Hepatocyte (in vitro differentiated cells): ENCODE results near the gene LDAH. TPM values are rescaled to one million over a fixed set of nuclear protein-coding genes. Genes with fewer than 3 reads are reported as not detected.

Experiments used
- DNase-seq: peaks from one replicate; pipeline ENCODE4 v3.0.0-alpha.2; 2016; ENCODE audit warnings: low spot score
- H2AFZ ChIP-seq: fragments of 200-600 bp; sonication (generic); 2 replicates; pipeline ENCODE4 v1.6.0; 2016; ENCODE audit warnings: antibody characterized with exemption, mild to moderate bottlenecking
- H3K27ac ChIP-seq: fragments of 200-600 bp; sonication (generic); 2 replicates; pipeline ENCODE4 v1.5.1; 2016; ENCODE audit warnings: mild to moderate bottlenecking
- H3K27me3 ChIP-seq: fragments of 200-600 bp; sonication (generic); 2 replicates; pipeline ENCODE4 v1.6.1; 2016
- H3K36me3 ChIP-seq: fragments of 200-600 bp; sonication (generic); replicated peaks from 2 replicates; pipeline ENCODE4 v1.5.1; 2016; ENCODE audit warnings: low read depth; ENCODE audit not compliant: insufficient read depth
- H3K4me1 ChIP-seq: fragments of 200-600 bp; sonication (generic); 2 replicates; pipeline ENCODE4 v1.5.1; 2016; ENCODE audit warnings: mild to moderate bottlenecking, moderate library complexity; ENCODE audit not compliant: insufficient read depth
- H3K4me2 ChIP-seq: fragments of 200-600 bp; sonication (generic); 2 replicates; pipeline ENCODE4 v1.6.0; 2016
- H3K4me3 ChIP-seq: fragments of 200-600 bp; sonication (generic); 2 replicates; pipeline ENCODE4 v1.5.1; 2016; ENCODE audit warnings: mild to moderate bottlenecking
- H3K79me2 ChIP-seq: fragments of 200-600 bp; sonication (generic); 2 replicates; pipeline ENCODE4 v1.6.0; 2017; ENCODE audit warnings: mild to moderate bottlenecking
- H3K9me2 ChIP-seq: fragments of 200-600 bp; sonication (generic); replicated peaks from 2 replicates; pipeline ENCODE4 v1.6.0; 2017; ENCODE audit warnings: mild to moderate bottlenecking; ENCODE audit not compliant: insufficient read depth
- H3K9me3 ChIP-seq: fragments of 200-600 bp; sonication (generic); 2 replicates; pipeline ENCODE4 v1.5.1; 2016; ENCODE audit warnings: low read depth, mild to moderate bottlenecking
- H4K20me1 ChIP-seq: fragments of 200-600 bp; sonication (generic); 2 replicates; pipeline ENCODE4 v1.6.0; 2016; ENCODE audit warnings: mild to moderate bottlenecking; ENCODE audit not compliant: insufficient read depth, poor library complexity, severe bottlenecking
- CTCF ChIP-seq: fragments of 200-600 bp; sonication (generic); IDR thresholded peaks from 2 replicates; pipeline ENCODE4 v1.5.1; 2016; ENCODE audit warnings: antibody characterized with exemption, mild to moderate bottlenecking; ENCODE audit not compliant: poor library complexity
- EZH2 ChIP-seq: fragments of 200-600 bp; sonication (generic); IDR thresholded peaks from 2 replicates; pipeline ENCODE4 v1.6.1; 2016; ENCODE audit warnings: antibody characterized with exemption, mild to moderate bottlenecking, borderline replicate concordance
- EZH2phosphoT487 ChIP-seq: fragments of 200-600 bp; sonication (generic); IDR thresholded peaks from one replicate; pipeline ENCODE4 v1.6.1; 2018; ENCODE audit warnings: antibody characterized with exemption, mild to moderate bottlenecking, low read depth, moderate library complexity; ENCODE audit not compliant: unreplicated experiment, severe bottlenecking
- WGBS: methylation state at CpG from one replicate; pipeline ENCODE4 v1.1.6; 2016; ENCODE audit warnings: low lambda C conversion rate; ENCODE audit errors: missing lambda C conversion rate; 5-methylcytosine and 5-hydroxymethylcytosine counted together
- polyA plus RNA-seq: library from polyadenylated mRNA; unstranded; fragments of >200 nt; fragmentation: Nextera tagmentation; extraction: Ambion mirVana; gene quantifications from 2 replicates; pipeline ENCODE4 v1.2.1, GENCODE V29; 2016
- total RNA-seq: library from RNA; depleted of rRNA; stranded (reverse); fragments of >200 nt; gene quantifications from 2 replicates; pipeline ENCODE4 v1.2.3, GENCODE V29; 2014

LDAH gene
- total and polyA plus RNA-seq, 2 experiments from 2014 or later = 15.2 to 27.8 TPM

- no peak for TF ChIP-seq CTCF
- no peak for TF ChIP-seq EZH2phosphoT487
- no peak for TF ChIP-seq EZH2
- H3K4me1 ChIP-seq = no peaks in the 10 kb centered on the region
- WGBS = 100% methylated on average over 1 of the region's 1 CpG
- peaks cover 6% of the 10 kb centered on the region for H4K20me1 ChIP-seq
- no peak overlapping the region for H3K4me2 ChIP-seq
- H3K9me2 ChIP-seq = no peaks in the 10 kb centered on the region
- H3K36me3 ChIP-seq = no peaks in the 10 kb centered on the region
- H3K79me2 ChIP-seq = peaks cover 70% of the 10 kb centered on the region
- no peaks in the 10 kb centered on the region for H3K27me3 ChIP-seq
- no peaks in the 10 kb centered on the region for H3K9me3 ChIP-seq
- H3K27ac ChIP-seq = no peak overlapping the region
- no peak overlapping the region for H3K4me3 ChIP-seq
- no peak for DNase-seq
- no peak overlapping the region for H2AFZ ChIP-seq
Observed at GRCh38 chr2:20815216-20815615, 7.7 kb downstream of the LDAH start.

GRCh38 chr2:20812779-20813178, 10.1 kb downstream of the LDAH start:
- Histone ChIP-seq H3K4me2 (no peak overlapping the region), H4K20me1 (peaks cover 6% of the 10 kb centered on the region), H3K9me3 (no peaks in the 10 kb centered on the region), H3K27me3 (no peaks in the 10 kb centered on the region), H3K79me2 (peaks cover 58% of the 10 kb centered on the region), H3K4me1 (no peaks in the 10 kb centered on the region), H3K4me3 (no peak overlapping the region), H3K27ac (no peak overlapping the region), H3K9me2 (no peaks in the 10 kb centered on the region), H2AFZ (no peak overlapping the region), H3K36me3 (no peaks in the 10 kb centered on the region)
- TF ChIP-seq EZH2phosphoT487 (no peak), EZH2 (no peak), CTCF (no peak)
- WGBS = 99% methylated on average over 2 of the region's 2 CpGs
- no peak for DNase-seq

GRCh38 chr2:20806286-20806685, 16.6 kb downstream of the LDAH start:
- DNase-seq = no peak
- 93% methylated on average over 1 of the region's 1 CpG for WGBS
- Histone ChIP-seq H2AFZ (no peak overlapping the region), H3K27ac (no peak overlapping the region), H3K9me3 (no peaks in the 10 kb centered on the region), H3K4me2 (no peak overlapping the region), H3K4me3 (no peak overlapping the region), H3K4me1 (no peaks in the 10 kb centered on the region), H3K79me2 (peaks cover 26% of the 10 kb centered on the region), H3K27me3 (no peaks in the 10 kb centered on the region), H3K36me3 (no peaks in the 10 kb centered on the region), H3K9me2 (no peaks in the 10 kb centered on the region), H4K20me1 (no peaks in the 10 kb centered on the region)
- TF ChIP-seq CTCF = no peak
- TF ChIP-seq EZH2 = no peak
- TF ChIP-seq EZH2phosphoT487 = no peak

GRCh38 chr2:20803974-20804373, 18.9 kb downstream of the LDAH start:
- Histone ChIP-seq H3K27ac (no peak overlapping the region), H3K27me3 (no peaks in the 10 kb centered on the region), H3K9me3 (no peaks in the 10 kb centered on the region), H3K36me3 (no peaks in the 10 kb centered on the region), H3K4me2 (no peak overlapping the region), H3K79me2 (peaks cover 32% of the 10 kb centered on the region), H4K20me1 (no peaks in the 10 kb centered on the region), H2AFZ (no peak overlapping the region), H3K4me1 (no peaks in the 10 kb centered on the region), H3K4me3 (no peak overlapping the region), H3K9me2 (no peaks in the 10 kb centered on the region)
- TF ChIP-seq EZH2 (no peak), CTCF (no peak), EZH2phosphoT487 (no peak)
- no peak for DNase-seq
